Measurements from ENCODE around the gene GPR15LG. TPM values are rescaled to one million over a fixed set of nuclear protein-coding genes. Genes with fewer than 3 reads are reported as not detected.

Gene GPR15LG
- total RNA-seq, 1 donor from 2014 or later = 0.70 TPM

DNA sequence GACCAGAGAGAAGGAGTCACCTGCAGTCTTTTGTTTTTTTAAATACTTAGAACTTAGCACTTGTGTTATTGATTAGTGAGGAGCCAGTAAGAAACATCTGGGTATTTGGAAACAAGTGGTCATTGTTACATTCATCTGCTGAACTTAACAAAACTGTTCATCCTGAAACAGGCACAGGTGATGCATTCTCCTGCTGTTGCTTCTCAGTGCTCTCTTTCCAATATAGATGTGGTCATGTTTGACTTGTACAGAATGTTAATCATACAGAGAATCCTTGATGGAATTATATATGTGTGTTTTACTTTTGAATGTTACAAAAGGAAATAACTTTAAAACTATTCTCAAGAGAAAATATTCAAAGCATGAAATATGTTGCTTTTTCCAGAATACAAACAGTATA, 20.8 kb upstream of the GPR15LG start:
- peaks cover under 1% of the 10 kb centered on the region for H3K27me3 Mint-ChIP-seq
- no peak overlapping the region for H3K27ac Mint-ChIP-seq
- DNase-seq (ENCODE audit: extremely low spot score, unreplicated experiment) = no peak
- no peak overlapping the region for H3K4me3 Mint-ChIP-seq
- H3K4me1 Mint-ChIP-seq (ENCODE audit: unreplicated experiment) = no peaks in the 10 kb centered on the region
- no peaks in the 10 kb centered on the region for H3K9me3 Mint-ChIP-seq
- TF ChIP-seq, protein P1, sequence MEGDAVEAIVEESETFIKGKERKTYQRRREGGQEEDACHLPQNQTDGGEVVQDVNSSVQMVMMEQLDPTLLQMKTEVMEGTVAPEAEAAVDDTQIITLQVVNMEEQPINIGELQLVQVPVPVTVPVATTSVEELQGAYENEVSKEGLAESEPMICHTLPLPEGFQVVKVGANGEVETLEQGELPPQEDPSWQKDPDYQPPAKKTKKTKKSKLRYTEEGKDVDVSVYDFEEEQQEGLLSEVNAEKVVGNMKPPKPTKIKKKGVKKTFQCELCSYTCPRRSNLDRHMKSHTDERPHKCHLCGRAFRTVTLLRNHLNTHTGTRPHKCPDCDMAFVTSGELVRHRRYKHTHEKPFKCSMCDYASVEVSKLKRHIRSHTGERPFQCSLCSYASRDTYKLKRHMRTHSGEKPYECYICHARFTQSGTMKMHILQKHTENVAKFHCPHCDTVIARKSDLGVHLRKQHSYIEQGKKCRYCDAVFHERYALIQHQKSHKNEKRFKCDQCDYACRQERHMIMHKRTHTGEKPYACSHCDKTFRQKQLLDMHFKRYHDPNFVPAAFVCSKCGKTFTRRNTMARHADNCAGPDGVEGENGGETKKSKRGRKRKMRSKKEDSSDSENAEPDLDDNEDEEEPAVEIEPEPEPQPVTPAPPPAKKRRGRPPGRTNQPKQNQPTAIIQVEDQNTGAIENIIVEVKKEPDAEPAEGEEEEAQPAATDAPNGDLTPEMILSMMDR (conservative IDR thresholded peaks at IDR 0.05) = no peak
- H3K36me3 Mint-ChIP-seq = peaks cover 26% of the 10 kb centered on the region

DNA sequence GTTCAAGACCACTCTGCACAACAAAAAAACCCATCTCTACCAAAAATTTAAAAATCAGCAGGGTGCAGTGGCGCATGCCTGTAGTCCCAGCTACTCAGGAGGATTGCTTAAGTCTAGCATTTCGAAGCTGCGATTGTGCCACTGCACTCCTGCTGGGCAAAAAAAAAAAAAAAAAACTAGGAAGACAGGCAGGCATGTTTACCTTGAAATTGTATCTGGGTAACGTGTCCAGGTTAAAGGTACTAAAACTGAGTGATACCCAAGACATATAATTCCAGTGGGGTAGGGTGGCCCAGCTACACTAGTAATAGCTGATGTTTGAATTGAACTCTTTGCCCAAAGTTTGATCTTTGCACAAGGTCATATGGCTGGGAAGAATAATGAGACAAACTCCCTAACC, 18.1 kb upstream of the GPR15LG start:
- Mint-ChIP-seq H3K4me3 (no peak overlapping the region), H3K36me3 (peaks cover 15% of the 10 kb centered on the region), H3K4me1 (ENCODE audit: unreplicated experiment) (no peaks in the 10 kb centered on the region), H3K27me3 (peaks cover 16% of the 10 kb centered on the region), H3K9me3 (no peaks in the 10 kb centered on the region), H3K27ac (no peak overlapping the region)
- TF ChIP-seq, protein P1 (conservative IDR thresholded peaks at IDR 0.05) = no peak
- no peak for DNase-seq (ENCODE audit: extremely low spot score, unreplicated experiment)

DNA sequence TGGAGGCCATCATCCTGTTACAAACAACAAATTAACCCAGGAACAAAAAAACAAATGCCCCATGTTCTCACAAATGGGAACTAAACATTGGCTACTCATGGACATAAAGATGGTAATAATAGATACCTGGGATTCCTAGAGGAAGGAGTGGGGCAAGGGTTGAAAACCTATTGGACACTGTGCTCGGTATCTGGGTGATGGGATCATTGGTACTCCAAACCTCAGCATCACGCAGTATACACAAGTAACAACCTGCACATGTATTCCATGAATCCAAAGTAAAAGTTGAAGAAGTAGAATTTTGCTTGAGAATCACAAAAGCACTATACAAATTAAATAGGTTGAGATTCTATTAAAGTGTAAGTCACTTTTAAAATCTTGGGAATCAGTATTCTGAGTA, 17.6 kb upstream of the GPR15LG start:
- TF ChIP-seq, protein P1 (conservative IDR thresholded peaks at IDR 0.05) = no peak
- peaks cover 17% of the 10 kb centered on the region for H3K27me3 Mint-ChIP-seq
- H3K4me1 Mint-ChIP-seq (ENCODE audit: unreplicated experiment) = no peaks in the 10 kb centered on the region
- H3K4me3 Mint-ChIP-seq = no peak overlapping the region
- DNase-seq (ENCODE audit: extremely low spot score, unreplicated experiment) = no peak
- no peaks in the 10 kb centered on the region for H3K9me3 Mint-ChIP-seq
- no peak overlapping the region for H3K27ac Mint-ChIP-seq
- H3K36me3 Mint-ChIP-seq = peaks cover 15% of the 10 kb centered on the region

DNA sequence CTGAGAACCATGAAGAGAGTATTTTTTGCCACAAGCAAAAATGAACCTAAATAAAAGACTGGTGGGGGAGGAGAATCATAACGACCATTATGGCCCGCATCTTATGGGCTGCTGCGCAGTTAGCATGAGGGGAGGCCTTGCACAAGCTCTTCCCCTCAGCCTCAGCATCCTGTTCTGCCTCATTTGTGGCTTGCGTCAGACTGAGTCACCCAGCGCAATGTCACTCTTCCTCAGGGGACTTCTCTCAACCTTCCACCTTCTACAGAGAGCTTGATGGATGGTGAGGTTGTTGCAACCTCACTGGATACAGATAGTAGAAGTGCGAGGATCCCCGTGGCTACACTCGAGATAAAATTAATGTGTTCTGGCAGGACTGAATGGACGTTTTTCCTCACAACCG, 16.8 kb upstream of the GPR15LG start:
- TF ChIP-seq, protein P1 (conservative IDR thresholded peaks at IDR 0.05) = no peak
- peaks cover 15% of the 10 kb centered on the region for H3K36me3 Mint-ChIP-seq
- H3K27ac Mint-ChIP-seq = no peak overlapping the region
- no peaks in the 10 kb centered on the region for H3K9me3 Mint-ChIP-seq
- H3K27me3 Mint-ChIP-seq = peaks cover 17% of the 10 kb centered on the region
- H3K4me1 Mint-ChIP-seq (ENCODE audit: unreplicated experiment) = no peaks in the 10 kb centered on the region
- no peak overlapping the region for H3K4me3 Mint-ChIP-seq
- DNase-seq (ENCODE audit: extremely low spot score, unreplicated experiment) = no peak

DNA sequence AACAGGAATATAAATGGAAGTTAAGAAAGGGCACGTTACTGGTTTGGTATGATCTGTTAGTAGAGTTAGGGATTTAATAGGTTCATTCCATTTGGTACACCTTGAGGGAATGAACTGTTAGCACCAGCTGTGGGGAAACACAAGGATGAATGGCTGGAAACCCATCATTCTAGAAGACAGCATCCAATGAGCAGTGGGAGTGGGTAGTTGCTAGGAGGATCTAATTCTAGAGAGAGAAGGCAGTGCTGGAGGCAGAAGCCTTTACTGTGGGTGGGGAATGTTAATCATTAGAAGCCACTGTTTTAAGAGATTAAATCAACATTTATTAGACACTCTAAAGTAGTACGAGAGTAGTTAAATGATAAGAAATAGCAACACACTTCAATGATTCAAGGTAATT, 15.5 kb upstream of the GPR15LG start:
- Mint-ChIP-seq H3K9me3 (no peaks in the 10 kb centered on the region), H3K4me1 (ENCODE audit: unreplicated experiment) (no peaks in the 10 kb centered on the region), H3K4me3 (no peak overlapping the region), H3K27ac (no peak overlapping the region), H3K27me3 (peaks cover 19% of the 10 kb centered on the region), H3K36me3 (peaks cover 15% of the 10 kb centered on the region)
- DNase-seq (ENCODE audit: extremely low spot score, unreplicated experiment) = no peak
- TF ChIP-seq, protein P1 (conservative IDR thresholded peaks at IDR 0.05) = no peak

DNA sequence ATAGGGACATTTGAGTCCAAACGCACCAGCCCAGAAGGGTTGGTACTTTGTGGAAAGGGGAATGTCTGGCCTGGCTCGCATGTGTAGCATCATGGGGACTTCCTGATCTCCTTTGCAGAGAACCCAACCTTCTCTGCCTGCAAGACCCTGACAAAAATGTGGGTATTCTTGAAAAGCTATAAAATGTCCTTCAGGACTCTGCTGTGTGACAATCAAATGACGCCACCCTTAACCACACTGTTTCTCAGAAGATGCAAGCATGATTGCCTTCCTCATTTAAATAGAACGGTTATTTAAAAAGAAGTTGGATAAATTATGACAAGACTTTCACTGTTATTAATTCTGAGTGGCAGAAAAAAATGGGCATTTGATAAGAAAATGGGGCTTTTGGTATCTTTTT, 15.1 kb upstream of the GPR15LG start:
- peaks cover 24% of the 10 kb centered on the region for H3K27me3 Mint-ChIP-seq
- H3K4me1 Mint-ChIP-seq (ENCODE audit: unreplicated experiment) = no peaks in the 10 kb centered on the region

More for the DNA sequence above, 15.1 kb upstream of the GPR15LG start:
- no peak overlapping the region for H3K27ac Mint-ChIP-seq
- DNase-seq (ENCODE audit: extremely low spot score, unreplicated experiment) = no peak
- H3K36me3 Mint-ChIP-seq = peaks cover 10% of the 10 kb centered on the region
- H3K9me3 Mint-ChIP-seq = no peaks in the 10 kb centered on the region
- H3K4me3 Mint-ChIP-seq = no peak overlapping the region
- TF ChIP-seq, protein P1 (conservative IDR thresholded peaks at IDR 0.05) = no peak
